HepG2 (cell line): ENCODE results near the gene RPL41. TPM values are rescaled to one million over a fixed set of nuclear protein-coding genes. Genes with fewer than 3 reads are reported as not detected.

ENCODE experiments used
- ATAC-seq: fragments of 200-7000 bp; cut with Tn5 transposase; 3 replicates; pipeline ENCODE4 v1.9.1; 2020; ENCODE audit warnings: mild to moderate bottlenecking, moderate library complexity
- BruUV-seq: library from RNA; stranded (reverse); fragments of 400-500 nt; replicated peaks from 2 replicates; lab custom pipeline; 2021; lab: Mats Ljungman, UMichigan
- CTCF ChIA-PET: fragments of 300-600 bp; formaldehyde crosslinking; extraction: SDS; loops from one replicate; lab custom pipeline; 2021; ENCODE audit warnings: low total read pairs, inconsistent platforms, low intra/inter-chr PET ratio; lab: Yijun Ruan, JAX
- POLR2A ChIA-PET: fragments of 350-600 bp; sonication (Branson Sonifier 250); formaldehyde crosslinking; loops from one replicate; lab custom pipeline; 2020; ENCODE audit warnings: antibody characterized with exemption, inconsistent platforms; lab: Yijun Ruan, JAX
- DNase-seq: peaks from one replicate; pipeline ENCODE4 v3.0.0-alpha.2; 2015; ENCODE audit warnings: low spot score
- FAIRE-seq: peaks from 3 replicates; lab custom pipeline; 2011; peaks lifted over from hg19 to GRCh38; lab: Jason Lieb, UNC
- H2AFZ ChIP-seq: one replicate; pipeline ENCODE4 v1.6.1; 2011; ENCODE audit warnings: low read length, inconsistent platforms
- H3K27ac ChIP-seq: fragments of 300-600 bp; 3 replicates; pipeline ENCODE4 v1.8.0; 2011; ENCODE audit warnings: mixed run types, mild to moderate bottlenecking, mixed read lengths, low read length, inconsistent platforms; ENCODE audit not compliant: insufficient read depth; ENCODE audit errors: extremely low read length
- H3K27me3 ChIP-seq, 2 experiments: fragments of 200-600 bp in 1 of 2; 2 replicates in 1 of 2; 3 replicates in 1 of 2; pipeline versions ENCODE4 v1.6.0 to v1.8.0; 2011; ENCODE audit warnings: low read length in 2 of 2, mild to moderate bottlenecking in 2 of 2, moderate library complexity in 2 of 2, inconsistent platforms in 1 of 2; ENCODE audit not compliant: insufficient read depth in 2 of 2, control insufficient read depth in 1 of 2
- H3K36me3 ChIP-seq, 2 experiments: fragments of 200-600 bp in 1 of 2; replicated peaks in 1 of 2; 2 replicates in 1 of 2; 3 replicates in 1 of 2; pipeline versions ENCODE4 v1.5.1 to v1.8.0; 2011; ENCODE audit warnings: low read length in 2 of 2, inconsistent platforms in 1 of 2; ENCODE audit not compliant: insufficient read depth in 2 of 2, control insufficient read depth in 1 of 2
- H3K4me1 ChIP-seq: 2 replicates; pipeline ENCODE4 v1.5.1; 2012; ENCODE audit warnings: low read length, inconsistent platforms; ENCODE audit not compliant: insufficient read depth
- H3K4me2 ChIP-seq: 2 replicates; pipeline ENCODE4 v1.6.0; 2011; ENCODE audit warnings: low read depth, low read length, inconsistent platforms
- H3K4me3 ChIP-seq, 3 experiments: fragments of 200-600 bp in 1 of 3; sonication (generic), shearing (Covaris generic) in 1 of 3; replicated peaks in 1 of 3; 2 replicates each; pipeline ENCODE4 v1.5.1; 2011 to 2016; ENCODE audit warnings: low read length in 3 of 3, inconsistent platforms in 2 of 3, low read depth in 2 of 3, mild to moderate bottlenecking in 2 of 3, control low read depth in 1 of 3, mixed read lengths in 1 of 3; ENCODE audit not compliant: insufficient read depth in 1 of 3
- H3K79me2 ChIP-seq: one replicate; pipeline ENCODE4 v1.6.1; 2011; ENCODE audit warnings: low read length, inconsistent platforms; ENCODE audit not compliant: insufficient read depth
- H3K9ac ChIP-seq: 2 replicates; pipeline ENCODE4 v1.6.0; 2011; ENCODE audit warnings: mild to moderate bottlenecking, low read depth, low read length, inconsistent platforms; ENCODE audit not compliant: insufficient read depth
- H3K9me3 ChIP-seq: 2 replicates; pipeline ENCODE4 v1.5.1; 2012; ENCODE audit warnings: mild to moderate bottlenecking, low read length
- H4K20me1 ChIP-seq: 2 replicates; pipeline ENCODE4 v1.6.0; 2011; ENCODE audit warnings: inconsistent platforms, mild to moderate bottlenecking, low read length, moderate library complexity; ENCODE audit not compliant: insufficient read depth
- AGO2 ChIP-seq: fragments of 200-400 bp; formaldehyde crosslinking; optimal IDR thresholded peaks from 2 replicates; pipeline ENCODE3; 2017; ENCODE audit warnings: mild to moderate bottlenecking, low read depth, low read length, moderate library complexity
- GTF3A ChIP-seq: sonication (generic); formaldehyde crosslinking; conservative IDR thresholded peaks from 2 replicates; pipeline ENCODE4 v1.4.0; 2020; ENCODE audit warnings: mild to moderate bottlenecking, missing genetic modification reagents
- POLR2G ChIP-seq: fragments of 200-400 bp; formaldehyde crosslinking; IDR thresholded peaks from 2 replicates; pipeline ENCODE4 v1.6.1; 2018; ENCODE audit warnings: mild to moderate bottlenecking, low read depth, low read length, moderate library complexity
- RBFOX2 ChIP-seq: fragments of 200-400 bp; formaldehyde crosslinking; IDR thresholded peaks from 2 replicates; pipeline ENCODE4 v1.6.1; 2017; ENCODE audit warnings: low read depth, mild to moderate bottlenecking, low read length
- SAP130 ChIP-seq: IDR thresholded peaks from 2 replicates; pipeline ENCODE4 v1.6.1; 2016; ENCODE audit warnings: low read depth
- ZNF687 ChIP-seq: sonication (generic); formaldehyde crosslinking; IDR thresholded peaks from 2 replicates; pipeline ENCODE4 v1.5.1; 2020; ENCODE audit warnings: mild to moderate bottlenecking, missing genetic modification reagents, moderate library complexity
- ZSCAN21 ChIP-seq: sonication (generic); formaldehyde crosslinking; IDR thresholded peaks from 2 replicates; pipeline ENCODE4 v1.8.0; 2022; ENCODE audit warnings: mild to moderate bottlenecking, missing genetic modification reagents, moderate library complexity, borderline replicate concordance
- WGBS: methylation state at CpG from one replicate; pipeline ENCODE4 v1.1.6; 2017; ENCODE audit warnings: low lambda C conversion rate; 5-methylcytosine and 5-hydroxymethylcytosine counted together
- in situ Hi-C: cut with HindIII; loops from 2 replicates; pipeline ENCODE4 v1.10.0; 2017; ENCODE audit warnings: low pct_unique_long_range_greater_than_20kb; ENCODE audit not compliant: extremely low pct_ligation_motif_present
- intact Hi-C: fragments of 100-400 bp; cut with micrococcal nuclease; formaldehyde crosslinking; loops from one replicate; pipeline ENCODE4 v1.10.0; 2022; ENCODE audit not compliant: unreplicated experiment
- polyA plus RNA-seq, 8 experiments: library from polyadenylated mRNA; depleted of rRNA in 3 of 8; stranded (reverse) in 7 of 8; unstranded in 1 of 8; fragments of >200 nt; fragmentation: Illumina TruSeq in 4 of 8; extraction: Trizol in 4 of 8; gene quantifications; 2 replicates each; pipeline versions ENCODE4 v1.2.1 to v1.2.3, GENCODE V29; 2011 to 2016; ENCODE audit warnings: low read depth in 4 of 8, missing spikeins in 1 of 8, mixed read lengths in 1 of 8; ENCODE audit not compliant: insufficient read depth in 1 of 8
- total RNA-seq, 5 experiments: library from RNA; depleted of rRNA; stranded (reverse); fragments of >200 nt; fragmentation: Illumina TruSeq; extraction: Trizol; gene quantifications; 2 replicates each; pipeline ENCODE4 v1.2.3, GENCODE V29; 2016; ENCODE audit warnings: low read depth in 1 of 5

Gene RPL41
- total and polyA plus RNA-seq, 2 of the 13 experiments (the other 11 are each of a cell fraction or from before 2014, with no cell fraction given), result 4,012 to 7,670 TPM

GRCh38 chr12:56087220-56087619, 29.2 kb upstream of the RPL41 start:
- no peak for ATAC-seq
- Histone ChIP-seq H3K27ac (no peak overlapping the region), H3K4me2 (no peak overlapping the region), H3K79me2 (peaks cover 25% of the 10 kb centered on the region), H3K27me3 (no peaks in the 10 kb centered on the region), H3K4me3 (no peak overlapping the region), H3K9ac (no peak overlapping the region), H3K36me3 (peaks cover 29 to 66% of the 10 kb centered on the region in 2 experiments)
- ChIA-PET CTCF (no interaction called here), POLR2A (interaction anchor here (1.1 to 5.9 kb wide), 3 partner anchors 8 to 15 kb away, joined by 4 to 46 read pairs (median 5); partner anchors contain the start of gene PA2G4)
- DNase-seq, result no peak
- no TSS peak for BruUV-seq
- intact Hi-C loops, result no loop called here
- no peak for FAIRE-seq
- TF ChIP-seq POLR2G (0 out of 2 replicates have a peak, but pooled peaks have one; percentile 4), RBFOX2 (peak; percentile 52; the same call in 1 of the 2 replicates), AGO2 (peak; percentile 64), SAP130 (CRISPR knock-in tag) (0 out of 2 replicates have a peak, but pooled peaks have one; percentile 22), GTF3A (no peak), ZSCAN21 (CRISPR knock-in tag) (no peak), ZNF687 (CRISPR knock-in tag) (peak; percentile 46)
- TF ChIP-seq, all 625 proteins: peak for 5
- peaks cover 51% of the 10 kb centered on the region for H3K4me1 ChIP-seq
- in situ Hi-C loops, result no loop called here
- H3K9me3 ChIP-seq, result no peaks in the 10 kb centered on the region
- no peak overlapping the region for H2AFZ ChIP-seq
- WGBS, result 93% methylated on average over 6 of the region's 6 CpGs
- peaks cover 16% of the 10 kb centered on the region for H4K20me1 ChIP-seq
